ENCODE data around the gene CPAMD8. TPM values are rescaled to one million over a fixed set of nuclear protein-coding genes. Genes with fewer than 3 reads are reported as not detected.

The CPAMD8 gene
- total RNA-seq, 1 experiment from 2014 or later = 3.9 TPM

GRCh38 chr19:16889366-16889882 lies 137.2 kb downstream of the CPAMD8 start:
- Histone ChIP-seq H3K79me2 (ENCODE audit: low read length) (no peaks in the 10 kb centered on the region), H3K4me1 (ENCODE audit: insufficient read depth, low read length) (0 out of 2 replicates have a peak, but pooled peaks cover 4% of the 10 kb centered on the region), H3K9ac (ENCODE audit: low read length) (no peak overlapping the region), H3K9me2 (replicated peaks; ENCODE audit: low read length) (no peaks in the 10 kb centered on the region), H3K36me3 (ENCODE audit: low read depth, low read length) (no peaks in the 10 kb centered on the region), H3K4me2 (ENCODE audit: low read length) (no peak overlapping the region), H3K4me3 (ENCODE audit: low read length) (no peak overlapping the region), H3K9me3 (ENCODE audit: low read length) (no peaks in the 10 kb centered on the region), H3F3A (ENCODE audit: low read length, unreplicated experiment) (no peaks in the 10 kb centered on the region), H2AFZ (ENCODE audit: low read length) (no peak overlapping the region), H4K20me1 (ENCODE audit: low read length) (no peaks in the 10 kb centered on the region), H3K27ac (ENCODE audit: low read length) (no peak overlapping the region), H3K27me3 (ENCODE audit: low read length) (no peaks in the 10 kb centered on the region)
- peak; percentile 50 for ATAC-seq
- no TSS peak for BruUV-seq (replicated peaks)
- intact Hi-C loops (cut with micrococcal nuclease) = loop anchor here (5.0 kb wide), 1 partner anchor 172 kb away; the partner anchor contains the start of gene NWD1
- DNase-seq = peak; percentile 26
- ChIA-PET CTCF (no interaction called here), POLR2A (ENCODE audit: unreplicated experiment) (no interaction called here)
- TF ChIP-seq EZH2phosphoT487 (IDR thresholded peaks at IDR 0.05; ENCODE audit: borderline replicate concordance, low read length) (no peak), CTCF (conservative IDR thresholded peaks at IDR 0.05; ENCODE audit: low read depth, low read length) (0 out of 2 replicates have a peak, but pooled peaks have one; percentile 9)

GRCh38 chr19:16888629-16889365 lies 137.8 kb downstream of the CPAMD8 start, which contains the start of gene F2RL3:
F2RL3 (plus strand) TSS chr19:16888999; CDS start chr19:16889190, 191 bp downstream.
- no TSS peak for BruUV-seq (replicated peaks)
- Histone ChIP-seq H4K20me1 (ENCODE audit: low read length) (no peaks in the 10 kb centered on the region), H3K4me2 (ENCODE audit: low read length) (no peak within 1 kb of the TSS), H3K36me3 (ENCODE audit: low read depth, low read length) (no peaks in the 10 kb centered on the region), H3K27me3 (ENCODE audit: low read length) (no peaks in the 10 kb centered on the region), H3K9me2 (replicated peaks; ENCODE audit: low read length) (no peaks in the 10 kb centered on the region), H3K27ac (ENCODE audit: low read length) (no peak within 1 kb of the TSS), H3K4me1 (ENCODE audit: insufficient read depth, low read length) (0 out of 2 replicates have a peak, but pooled peaks cover 4% of the 10 kb centered on the region), H3K9me3 (ENCODE audit: low read length) (no peaks in the 10 kb centered on the region), H3K4me3 (ENCODE audit: low read length) (no peak within 1 kb of the TSS), H3K79me2 (ENCODE audit: low read length) (no peaks in the 10 kb centered on the region), H2AFZ (ENCODE audit: low read length) (no peak within 1 kb of the TSS), H3K9ac (ENCODE audit: low read length) (no peak within 1 kb of the TSS), H3F3A (ENCODE audit: low read length, unreplicated experiment) (no peaks in the 10 kb centered on the region)
- CTCF ChIA-PET = no interaction called here
- TF ChIP-seq EZH2phosphoT487 (IDR thresholded peaks at IDR 0.05; ENCODE audit: borderline replicate concordance, low read length) = no peak
- TF ChIP-seq CTCF (conservative IDR thresholded peaks at IDR 0.05; ENCODE audit: low read depth, low read length) = no peak
- TF ChIP-seq EZH2 (IDR thresholded peaks at IDR 0.05; ENCODE audit: low read length, unreplicated experiment) = no peak
- intact Hi-C loops (cut with micrococcal nuclease) = loop anchor here (5.0 kb wide), 1 partner anchor 171 kb away; the partner anchor contains the start of gene NWD1
- POLR2A ChIA-PET (ENCODE audit: unreplicated experiment) = no interaction called here
- DNase-seq (no peak), ATAC-seq (no peak)

Data from PC-3 (cell line).